GM23338 (cell line): ENCODE data around the gene PDE7B. TPM values are rescaled to one million over a fixed set of nuclear protein-coding genes. Genes with fewer than 3 reads are reported as not detected.

Experiments
- ATAC-seq: fragments of 200-7000 bp; cut with Tn5 transposase; 3 replicates; pipeline ENCODE4 v1.9.1; 2020
- DNase-seq: peaks from one replicate; pipeline ENCODE4 v3.0.0-alpha.2; 2015; ENCODE audit warnings: low spot score
- H2AFZ ChIP-seq: fragments of 200-600 bp; sonication (generic); 2 replicates; pipeline ENCODE4 v1.8.0; 2016; ENCODE audit warnings: antibody characterized with exemption, mild to moderate bottlenecking, moderate library complexity
- H3F3A ChIP-seq: fragments of 200-600 bp; sonication (generic); replicated peaks from 2 replicates; pipeline ENCODE4 v1.8.0; 2017; ENCODE audit warnings: antibody characterized with exemption, mixed run types, low read depth
- H3K27ac ChIP-seq: fragments of 200-600 bp; sonication (generic); 2 replicates; pipeline ENCODE4 v1.6.1; 2016; ENCODE audit warnings: low read depth
- H3K27me3 ChIP-seq: fragments of 200-600 bp; sonication (generic); 2 replicates; pipeline ENCODE4 v1.8.0; 2016; ENCODE audit warnings: mild to moderate bottlenecking, mixed run types, moderate library complexity; ENCODE audit not compliant: insufficient read depth
- H3K36me3 ChIP-seq: fragments of 200-600 bp; sonication (generic); 2 replicates; pipeline ENCODE4 v1.8.0; 2016; ENCODE audit warnings: mild to moderate bottlenecking; ENCODE audit not compliant: insufficient read depth
- H3K4me1 ChIP-seq: fragments of 200-600 bp; sonication (generic); 2 replicates; pipeline ENCODE4 v1.8.0; 2016; ENCODE audit warnings: mild to moderate bottlenecking, moderate library complexity; ENCODE audit not compliant: insufficient read depth
- H3K4me2 ChIP-seq: fragments of 200-600 bp; sonication (generic); 2 replicates; pipeline ENCODE4 v1.7.1; 2017; ENCODE audit warnings: mixed run types
- H3K4me3 ChIP-seq: fragments of 200-600 bp; sonication (generic); 2 replicates; pipeline ENCODE4 v1.6.1; 2016; ENCODE audit warnings: mixed run types
- H3K79me2 ChIP-seq: fragments of 200-600 bp; sonication (generic); replicated peaks from 2 replicates; pipeline ENCODE4 v1.8.0; 2017; ENCODE audit warnings: mild to moderate bottlenecking; ENCODE audit not compliant: insufficient read depth
- H3K9me2 ChIP-seq: fragments of 200-600 bp; sonication (generic); 2 replicates; pipeline ENCODE4 v1.8.0; 2017; ENCODE audit not compliant: insufficient read depth
- H4K20me1 ChIP-seq: fragments of 200-600 bp; sonication (generic); replicated peaks from 2 replicates; pipeline ENCODE4 v1.8.0; 2017; ENCODE audit warnings: mild to moderate bottlenecking; ENCODE audit not compliant: insufficient read depth
- H3K27ac Mint-ChIP-seq: 2 replicates; pipeline ENCODE4 v1.8.0; 2020; ENCODE audit warnings: inconsistent platforms, mild to moderate bottlenecking, moderate library complexity, mixed read lengths
- H3K27me3 Mint-ChIP-seq: 3 replicates; pipeline ENCODE4 v1.8.0; 2022; ENCODE audit warnings: low read depth, mild to moderate bottlenecking, moderate library complexity, mixed read lengths, inconsistent platforms; ENCODE audit not compliant: insufficient read depth, poor library complexity
- H3K36me3 Mint-ChIP-seq: 3 replicates; pipeline ENCODE4 v1.8.0; 2021; ENCODE audit warnings: low read depth, mild to moderate bottlenecking, inconsistent platforms, moderate library complexity, mixed read lengths
- H3K4me1 Mint-ChIP-seq: 3 replicates; pipeline ENCODE4 v1.8.0; 2020; ENCODE audit warnings: mild to moderate bottlenecking, inconsistent platforms, mixed read lengths
- H3K4me3 Mint-ChIP-seq: 3 replicates; pipeline ENCODE4 v1.8.0; 2021; ENCODE audit warnings: moderate library complexity, mild to moderate bottlenecking, inconsistent platforms, mixed read lengths
- H3K9me3 Mint-ChIP-seq: 3 replicates; pipeline ENCODE4 v1.8.0; 2020; ENCODE audit warnings: moderate library complexity, mild to moderate bottlenecking, inconsistent platforms, mixed read lengths
- CREB1 ChIP-seq: fragments of 250-450 bp; sonication (Bioruptor Pico); IDR thresholded peaks from 2 replicates; pipeline ENCODE4 v1.5.0; 2020; ENCODE audit warnings: low read depth, mild to moderate bottlenecking, moderate library complexity
- ETS1 ChIP-seq: IDR thresholded peaks from 2 replicates; pipeline ENCODE4 v1.6.1; 2016; ENCODE audit warnings: antibody characterized with exemption
- EZH2 ChIP-seq: fragments of 200-600 bp; sonication (generic); IDR thresholded peaks from one replicate; pipeline ENCODE4 v1.8.0; 2017; ENCODE audit warnings: antibody characterized with exemption, mild to moderate bottlenecking, low read depth; ENCODE audit not compliant: unreplicated experiment
- EZH2phosphoT487 ChIP-seq: fragments of 200-600 bp; sonication (generic); IDR thresholded peaks from one replicate; pipeline ENCODE4 v1.8.1; 2018; ENCODE audit warnings: antibody characterized with exemption; ENCODE audit not compliant: unreplicated experiment
- JUNB ChIP-seq: IDR thresholded peaks from one replicate; pipeline ENCODE4 v1.6.1; 2016; ENCODE audit warnings: antibody characterized with exemption; ENCODE audit not compliant: unreplicated experiment
- NANOG ChIP-seq: IDR thresholded peaks from 2 replicates; pipeline ENCODE4 v1.6.1; 2016; ENCODE audit warnings: antibody characterized with exemption, borderline replicate concordance
- POLR2AphosphoS5 ChIP-seq: IDR thresholded peaks from 2 replicates; pipeline ENCODE4 v1.6.1; 2016; ENCODE audit warnings: antibody characterized with exemption, low read depth
- STAT1 ChIP-seq: IDR thresholded peaks from one replicate; pipeline ENCODE4 v1.6.1; 2016; ENCODE audit warnings: antibody characterized with exemption; ENCODE audit not compliant: unreplicated experiment
- ZNF114 ChIP-seq: fragments of 250-450 bp; sonication (Bioruptor Pico); IDR thresholded peaks from 2 replicates; pipeline ENCODE4 v1.5.0; 2020; ENCODE audit warnings: mild to moderate bottlenecking, moderate library complexity
- ZNF331 ChIP-seq: fragments of 250-450 bp; sonication (Bioruptor Pico); IDR thresholded peaks from 2 replicates; pipeline ENCODE4 v1.5.0; 2020; ENCODE audit warnings: low read depth, mild to moderate bottlenecking, moderate library complexity
- polyA plus RNA-seq: library from polyadenylated mRNA; unstranded; fragments of >200 nt; fragmentation: Nextera tagmentation; extraction: Ambion mirVana; gene quantifications from 2 replicates; pipeline ENCODE4 v1.2.1, GENCODE V29; 2016
- total RNA-seq: library from RNA; depleted of rRNA; stranded (reverse); fragments of >200 nt; shearing (Covaris generic); gene quantifications from 2 replicates; pipeline ENCODE4 v1.2.3, GENCODE V29; 2014
- TF ChIP-seq, protein P1 (sequence below): IDR thresholded peaks from one replicate; pipeline ENCODE4 v1.6.1; 2018; ENCODE audit warnings: antibody characterized with exemption; ENCODE audit not compliant: unreplicated experiment
- TF ChIP-seq, protein P2 (sequence below), 2 experiments: fragments of 200-600 bp in 1 of 2; sonication (generic) in 1 of 2; conservative IDR thresholded peaks; 2 replicates each; pipeline versions ENCODE4 v1.5.1 to v1.6.1; 2016 to 2017; ENCODE audit warnings: antibody characterized with exemption in 2 of 2, low read depth in 2 of 2, mild to moderate bottlenecking in 2 of 2, moderate library complexity in 1 of 2
- TF ChIP-seq, protein P3 (sequence below): fragments of 250-450 bp; sonication (Bioruptor Pico); IDR thresholded peaks from 2 replicates; pipeline ENCODE4 v1.5.0; 2020; ENCODE audit warnings: mild to moderate bottlenecking, moderate library complexity

PDE7B gene
- total and polyA plus RNA-seq, 2 experiments from 2014 or later = 0.07 TPM; not detected in 1

DNA sequence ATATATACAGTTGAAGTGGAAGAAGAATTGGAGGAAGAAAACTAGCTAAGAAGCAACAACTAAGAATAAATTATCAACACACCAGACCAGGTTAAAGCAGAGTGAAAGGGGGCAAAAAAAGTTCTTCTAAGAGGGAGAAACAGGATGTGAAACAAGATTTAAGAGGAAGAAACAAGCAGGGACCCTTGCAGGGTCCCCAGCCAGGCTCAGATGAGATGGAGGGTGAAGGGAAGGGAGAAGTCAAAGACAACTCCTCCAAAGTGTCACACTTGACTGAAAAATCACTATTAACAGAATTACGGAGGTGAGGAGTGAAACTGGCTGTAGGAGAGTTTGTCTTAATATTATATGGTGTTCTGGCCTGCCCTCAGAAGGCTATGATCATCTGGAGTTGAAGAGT, 333.2 kb downstream of the PDE7B start:
- Mint-ChIP-seq H3K27me3 (peaks cover 3% of the 10 kb centered on the region), H3K36me3 (no peaks in the 10 kb centered on the region), H3K27ac (no peak overlapping the region), H3K9me3 (no peaks in the 10 kb centered on the region; the same call in 2 of the 3 replicates), H3K4me3 (no peak overlapping the region), H3K4me1 (no peaks in the 10 kb centered on the region; the same call in 2 of the 3 replicates)
- no peak for ATAC-seq
- Histone ChIP-seq H4K20me1 (no peaks in the 10 kb centered on the region), H3K27ac (no peak overlapping the region), H3K79me2 (no peaks in the 10 kb centered on the region), H3K27me3 (no peaks in the 10 kb centered on the region), H3K4me2 (no peak overlapping the region), H2AFZ (no peak overlapping the region), H3K4me3 (no peak overlapping the region), H3K4me1 (no peaks in the 10 kb centered on the region), H3K36me3 (no peaks in the 10 kb centered on the region), H3F3A (no peaks in the 10 kb centered on the region), H3K9me2 (no peaks in the 10 kb centered on the region)
- TF ChIP-seq JUNB = no peak
- no peak for TF ChIP-seq ETS1
- TF ChIP-seq EZH2 = no peak
- no peak for TF ChIP-seq CREB1 (CRISPR knock-in tag)
- TF ChIP-seq, protein P1, sequence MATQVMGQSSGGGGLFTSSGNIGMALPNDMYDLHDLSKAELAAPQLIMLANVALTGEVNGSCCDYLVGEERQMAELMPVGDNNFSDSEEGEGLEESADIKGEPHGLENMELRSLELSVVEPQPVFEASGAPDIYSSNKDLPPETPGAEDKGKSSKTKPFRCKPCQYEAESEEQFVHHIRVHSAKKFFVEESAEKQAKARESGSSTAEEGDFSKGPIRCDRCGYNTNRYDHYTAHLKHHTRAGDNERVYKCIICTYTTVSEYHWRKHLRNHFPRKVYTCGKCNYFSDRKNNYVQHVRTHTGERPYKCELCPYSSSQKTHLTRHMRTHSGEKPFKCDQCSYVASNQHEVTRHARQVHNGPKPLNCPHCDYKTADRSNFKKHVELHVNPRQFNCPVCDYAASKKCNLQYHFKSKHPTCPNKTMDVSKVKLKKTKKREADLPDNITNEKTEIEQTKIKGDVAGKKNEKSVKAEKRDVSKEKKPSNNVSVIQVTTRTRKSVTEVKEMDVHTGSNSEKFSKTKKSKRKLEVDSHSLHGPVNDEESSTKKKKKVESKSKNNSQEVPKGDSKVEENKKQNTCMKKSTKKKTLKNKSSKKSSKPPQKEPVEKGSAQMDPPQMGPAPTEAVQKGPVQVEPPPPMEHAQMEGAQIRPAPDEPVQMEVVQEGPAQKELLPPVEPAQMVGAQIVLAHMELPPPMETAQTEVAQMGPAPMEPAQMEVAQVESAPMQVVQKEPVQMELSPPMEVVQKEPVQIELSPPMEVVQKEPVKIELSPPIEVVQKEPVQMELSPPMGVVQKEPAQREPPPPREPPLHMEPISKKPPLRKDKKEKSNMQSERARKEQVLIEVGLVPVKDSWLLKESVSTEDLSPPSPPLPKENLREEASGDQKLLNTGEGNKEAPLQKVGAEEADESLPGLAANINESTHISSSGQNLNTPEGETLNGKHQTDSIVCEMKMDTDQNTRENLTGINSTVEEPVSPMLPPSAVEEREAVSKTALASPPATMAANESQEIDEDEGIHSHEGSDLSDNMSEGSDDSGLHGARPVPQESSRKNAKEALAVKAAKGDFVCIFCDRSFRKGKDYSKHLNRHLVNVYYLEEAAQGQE = no peak
- no peak for TF ChIP-seq EZH2phosphoT487
- TF ChIP-seq, protein P2, sequence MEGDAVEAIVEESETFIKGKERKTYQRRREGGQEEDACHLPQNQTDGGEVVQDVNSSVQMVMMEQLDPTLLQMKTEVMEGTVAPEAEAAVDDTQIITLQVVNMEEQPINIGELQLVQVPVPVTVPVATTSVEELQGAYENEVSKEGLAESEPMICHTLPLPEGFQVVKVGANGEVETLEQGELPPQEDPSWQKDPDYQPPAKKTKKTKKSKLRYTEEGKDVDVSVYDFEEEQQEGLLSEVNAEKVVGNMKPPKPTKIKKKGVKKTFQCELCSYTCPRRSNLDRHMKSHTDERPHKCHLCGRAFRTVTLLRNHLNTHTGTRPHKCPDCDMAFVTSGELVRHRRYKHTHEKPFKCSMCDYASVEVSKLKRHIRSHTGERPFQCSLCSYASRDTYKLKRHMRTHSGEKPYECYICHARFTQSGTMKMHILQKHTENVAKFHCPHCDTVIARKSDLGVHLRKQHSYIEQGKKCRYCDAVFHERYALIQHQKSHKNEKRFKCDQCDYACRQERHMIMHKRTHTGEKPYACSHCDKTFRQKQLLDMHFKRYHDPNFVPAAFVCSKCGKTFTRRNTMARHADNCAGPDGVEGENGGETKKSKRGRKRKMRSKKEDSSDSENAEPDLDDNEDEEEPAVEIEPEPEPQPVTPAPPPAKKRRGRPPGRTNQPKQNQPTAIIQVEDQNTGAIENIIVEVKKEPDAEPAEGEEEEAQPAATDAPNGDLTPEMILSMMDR (conservative IDR thresholded peaks at IDR 0.05; ENCODE audit: low read depth in 2 of 2) = no peak
- no peak for TF ChIP-seq STAT1
- TF ChIP-seq POLR2AphosphoS5 = no peak
- TF ChIP-seq ZNF331 = no peak
- TF ChIP-seq ZNF114 (CRISPR knock-in tag) = no peak
- TF ChIP-seq, protein P3, sequence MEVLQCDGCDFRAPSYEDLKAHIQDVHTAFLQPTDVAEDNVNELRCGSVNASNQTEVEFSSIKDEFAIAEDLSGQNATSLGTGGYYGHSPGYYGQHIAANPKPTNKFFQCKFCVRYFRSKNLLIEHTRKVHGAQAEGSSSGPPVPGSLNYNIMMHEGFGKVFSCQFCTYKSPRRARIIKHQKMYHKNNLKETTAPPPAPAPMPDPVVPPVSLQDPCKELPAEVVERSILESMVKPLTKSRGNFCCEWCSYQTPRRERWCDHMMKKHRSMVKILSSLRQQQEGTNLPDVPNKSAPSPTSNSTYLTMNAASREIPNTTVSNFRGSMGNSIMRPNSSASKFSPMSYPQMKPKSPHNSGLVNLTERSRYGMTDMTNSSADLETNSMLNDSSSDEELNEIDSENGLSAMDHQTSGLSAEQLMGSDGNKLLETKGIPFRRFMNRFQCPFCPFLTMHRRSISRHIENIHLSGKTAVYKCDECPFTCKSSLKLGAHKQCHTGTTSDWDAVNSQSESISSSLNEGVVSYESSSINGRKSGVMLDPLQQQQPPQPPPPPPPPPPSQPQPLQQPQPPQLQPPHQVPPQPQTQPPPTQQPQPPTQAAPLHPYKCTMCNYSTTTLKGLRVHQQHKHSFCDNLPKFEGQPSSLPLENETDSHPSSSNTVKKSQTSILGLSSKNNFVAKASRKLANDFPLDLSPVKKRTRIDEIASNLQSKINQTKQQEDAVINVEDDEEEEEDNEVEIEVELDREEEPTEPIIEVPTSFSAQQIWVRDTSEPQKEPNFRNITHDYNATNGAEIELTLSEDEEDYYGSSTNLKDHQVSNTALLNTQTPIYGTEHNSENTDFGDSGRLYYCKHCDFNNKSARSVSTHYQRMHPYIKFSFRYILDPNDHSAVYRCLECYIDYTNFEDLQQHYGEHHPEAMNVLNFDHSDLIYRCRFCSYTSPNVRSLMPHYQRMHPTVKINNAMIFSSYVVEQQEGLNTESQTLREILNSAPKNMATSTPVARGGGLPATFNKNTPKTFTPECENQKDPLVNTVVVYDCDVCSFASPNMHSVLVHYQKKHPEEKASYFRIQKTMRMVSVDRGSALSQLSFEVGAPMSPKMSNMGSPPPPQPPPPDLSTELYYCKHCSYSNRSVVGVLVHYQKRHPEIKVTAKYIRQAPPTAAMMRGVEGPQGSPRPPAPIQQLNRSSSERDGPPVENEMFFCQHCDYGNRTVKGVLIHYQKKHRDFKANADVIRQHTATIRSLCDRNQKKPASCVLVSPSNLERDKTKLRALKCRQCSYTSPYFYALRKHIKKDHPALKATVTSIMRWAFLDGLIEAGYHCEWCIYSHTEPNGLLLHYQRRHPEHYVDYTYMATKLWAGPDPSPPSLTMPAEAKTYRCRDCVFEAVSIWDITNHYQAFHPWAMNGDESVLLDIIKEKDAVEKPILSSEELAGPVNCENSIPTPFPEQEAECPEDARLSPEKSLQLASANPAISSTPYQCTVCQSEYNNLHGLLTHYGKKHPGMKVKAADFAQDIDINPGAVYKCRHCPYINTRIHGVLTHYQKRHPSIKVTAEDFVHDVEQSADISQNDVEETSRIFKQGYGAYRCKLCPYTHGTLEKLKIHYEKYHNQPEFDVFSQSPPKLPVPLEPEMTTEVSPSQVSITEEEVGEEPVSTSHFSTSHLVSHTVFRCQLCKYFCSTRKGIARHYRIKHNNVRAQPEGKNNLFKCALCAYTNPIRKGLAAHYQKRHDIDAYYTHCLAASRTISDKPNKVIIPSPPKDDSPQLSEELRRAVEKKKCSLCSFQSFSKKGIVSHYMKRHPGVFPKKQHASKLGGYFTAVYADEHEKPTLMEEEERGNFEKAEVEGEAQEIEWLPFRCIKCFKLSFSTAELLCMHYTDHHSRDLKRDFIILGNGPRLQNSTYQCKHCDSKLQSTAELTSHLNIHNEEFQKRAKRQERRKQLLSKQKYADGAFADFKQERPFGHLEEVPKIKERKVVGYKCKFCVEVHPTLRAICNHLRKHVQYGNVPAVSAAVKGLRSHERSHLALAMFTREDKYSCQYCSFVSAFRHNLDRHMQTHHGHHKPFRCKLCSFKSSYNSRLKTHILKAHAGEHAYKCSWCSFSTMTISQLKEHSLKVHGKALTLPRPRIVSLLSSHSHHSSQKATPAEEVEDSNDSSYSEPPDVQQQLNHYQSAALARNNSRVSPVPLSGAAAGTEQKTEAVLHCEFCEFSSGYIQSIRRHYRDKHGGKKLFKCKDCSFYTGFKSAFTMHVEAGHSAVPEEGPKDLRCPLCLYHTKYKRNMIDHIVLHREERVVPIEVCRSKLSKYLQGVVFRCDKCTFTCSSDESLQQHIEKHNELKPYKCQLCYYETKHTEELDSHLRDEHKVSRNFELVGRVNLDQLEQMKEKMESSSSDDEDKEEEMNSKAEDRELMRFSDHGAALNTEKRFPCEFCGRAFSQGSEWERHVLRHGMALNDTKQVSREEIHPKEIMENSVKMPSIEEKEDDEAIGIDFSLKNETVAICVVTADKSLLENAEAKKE (CRISPR knock-in tag) = no peak
- TF ChIP-seq NANOG = no peak
- DNase-seq = no peak
